Thoracic aorta (tissue), 2 donors: ENCODE results near the gene C6orf62. TPM values are rescaled to one million over a fixed set of nuclear protein-coding genes. Genes with fewer than 3 reads are reported as not detected.
"Not testable (repeated sequence)": the region's sequence is repeated elsewhere in the genome, so short reads cannot be mapped to it uniquely, and the experiment has no call there.

Source experiments
- ATAC-seq: fragments of 150-250 bp; one replicate; pipeline ENCODE4 v1.8.0; 2017; ENCODE audit warnings: low read depth; ENCODE audit not compliant: insufficient number of reproducible peaks, low FRiP score
- DNase-seq: peaks from one replicate; pipeline ENCODE4 v3.0.0-alpha.2; 2020; ENCODE audit warnings: low spot score
- H3K27ac ChIP-seq, 2 donors: fragments of 200-600 bp; sonication (generic); 1 replicate in 1 of 2; 2 replicates in 1 of 2; pipeline ENCODE4 v1.5.1; 2016; ENCODE audit warnings: mild to moderate bottlenecking in 2 of 2, moderate library complexity in 2 of 2
- H3K27me3 ChIP-seq: fragments of 200-600 bp; sonication (generic); replicated peaks from 2 replicates; pipeline ENCODE4 v1.6.0; 2016; ENCODE audit warnings: mild to moderate bottlenecking; ENCODE audit not compliant: insufficient read depth
- H3K36me3 ChIP-seq: fragments of 200-600 bp; sonication (generic); one replicate; pipeline ENCODE4 v1.5.1; 2016
- H3K4me1 ChIP-seq, 2 donors: fragments of 200-600 bp; sonication (generic); 1 replicate in 1 of 2; 2 replicates in 1 of 2; pipeline versions ENCODE4 v1.5.1 to v1.6.0; 2016; ENCODE audit warnings: low read depth in 2 of 2, mild to moderate bottlenecking in 1 of 2; ENCODE audit not compliant: control insufficient read depth in 1 of 2
- H3K4me3 ChIP-seq: fragments of 200-600 bp; sonication (generic); 2 replicates; pipeline ENCODE4 v1.5.1; 2016; ENCODE audit warnings: mild to moderate bottlenecking
- H3K9me3 ChIP-seq: fragments of 200-600 bp; sonication (generic); 2 replicates; pipeline ENCODE4 v1.5.1; 2016
- total RNA-seq, 2 donors: library from RNA; depleted of rRNA; stranded (reverse); fragments of >200 nt; gene quantifications; one replicate each; pipeline versions ENCODE4 v1.1.0 to v1.2.3, GENCODE V29; 2016
- TF ChIP-seq, protein P1 (sequence below): fragments of 200-600 bp; sonication (generic); IDR thresholded peaks from one replicate; pipeline ENCODE4 v1.5.1; 2019; ENCODE audit warnings: antibody characterized with exemption

C6orf62 gene
- total RNA-seq, 2 donors from 2014 or later: 37.6 to 72.2 TPM

DNA sequence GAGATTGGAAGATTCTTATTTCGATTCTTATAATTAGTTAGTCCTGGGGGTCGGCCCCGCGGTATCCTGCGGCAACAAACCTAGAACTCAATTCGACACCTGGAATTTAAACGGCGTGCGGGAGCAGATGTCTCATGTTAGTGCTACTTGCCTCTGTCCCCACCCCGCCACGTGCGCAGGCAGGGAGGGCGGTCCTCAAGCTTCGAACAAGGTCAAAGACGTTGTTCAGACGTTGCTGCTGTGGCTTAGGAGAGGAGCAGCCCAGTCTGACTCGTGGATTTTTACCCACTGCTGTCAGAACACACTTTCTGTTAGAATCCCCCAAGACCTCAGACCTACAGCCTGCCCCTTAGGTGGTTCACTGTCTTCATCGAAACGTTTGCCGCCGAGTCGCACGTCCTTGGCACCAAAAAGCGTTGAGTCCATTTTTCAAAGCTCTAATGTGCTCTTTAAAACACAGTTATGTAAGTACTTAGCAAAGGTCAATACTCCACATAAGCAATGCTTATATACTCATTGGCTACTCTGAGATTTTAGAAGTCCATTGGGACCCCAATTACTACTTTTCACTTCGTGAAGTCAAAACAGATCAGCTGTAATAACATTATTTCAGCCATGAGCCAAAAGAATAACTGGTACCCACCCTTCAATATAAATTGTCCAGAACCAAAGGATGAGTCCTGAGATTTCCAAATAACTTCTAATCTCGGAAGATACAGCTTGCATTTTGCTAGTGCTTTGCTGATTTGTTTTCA, 2.7 kb upstream of the C6orf62 start:
- H3K9me3 ChIP-seq: no peaks in the 10 kb centered on the region
- peaks cover 4% of the 10 kb centered on the region for H3K36me3 ChIP-seq
- TF ChIP-seq, protein P1, sequence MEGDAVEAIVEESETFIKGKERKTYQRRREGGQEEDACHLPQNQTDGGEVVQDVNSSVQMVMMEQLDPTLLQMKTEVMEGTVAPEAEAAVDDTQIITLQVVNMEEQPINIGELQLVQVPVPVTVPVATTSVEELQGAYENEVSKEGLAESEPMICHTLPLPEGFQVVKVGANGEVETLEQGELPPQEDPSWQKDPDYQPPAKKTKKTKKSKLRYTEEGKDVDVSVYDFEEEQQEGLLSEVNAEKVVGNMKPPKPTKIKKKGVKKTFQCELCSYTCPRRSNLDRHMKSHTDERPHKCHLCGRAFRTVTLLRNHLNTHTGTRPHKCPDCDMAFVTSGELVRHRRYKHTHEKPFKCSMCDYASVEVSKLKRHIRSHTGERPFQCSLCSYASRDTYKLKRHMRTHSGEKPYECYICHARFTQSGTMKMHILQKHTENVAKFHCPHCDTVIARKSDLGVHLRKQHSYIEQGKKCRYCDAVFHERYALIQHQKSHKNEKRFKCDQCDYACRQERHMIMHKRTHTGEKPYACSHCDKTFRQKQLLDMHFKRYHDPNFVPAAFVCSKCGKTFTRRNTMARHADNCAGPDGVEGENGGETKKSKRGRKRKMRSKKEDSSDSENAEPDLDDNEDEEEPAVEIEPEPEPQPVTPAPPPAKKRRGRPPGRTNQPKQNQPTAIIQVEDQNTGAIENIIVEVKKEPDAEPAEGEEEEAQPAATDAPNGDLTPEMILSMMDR: no peak
- DNase-seq (peak; percentile 78), ATAC-seq (peak; percentile 42)
- H3K27me3 ChIP-seq: no peaks in the 10 kb centered on the region
- H3K4me1 ChIP-seq: peaks cover 12 to 13% of the 10 kb centered on the region in 2 donors
- peak overlapping the region; percentile 100 for H3K27ac ChIP-seq
- peak overlapping the region; percentile 98 for H3K4me3 ChIP-seq

DNA sequence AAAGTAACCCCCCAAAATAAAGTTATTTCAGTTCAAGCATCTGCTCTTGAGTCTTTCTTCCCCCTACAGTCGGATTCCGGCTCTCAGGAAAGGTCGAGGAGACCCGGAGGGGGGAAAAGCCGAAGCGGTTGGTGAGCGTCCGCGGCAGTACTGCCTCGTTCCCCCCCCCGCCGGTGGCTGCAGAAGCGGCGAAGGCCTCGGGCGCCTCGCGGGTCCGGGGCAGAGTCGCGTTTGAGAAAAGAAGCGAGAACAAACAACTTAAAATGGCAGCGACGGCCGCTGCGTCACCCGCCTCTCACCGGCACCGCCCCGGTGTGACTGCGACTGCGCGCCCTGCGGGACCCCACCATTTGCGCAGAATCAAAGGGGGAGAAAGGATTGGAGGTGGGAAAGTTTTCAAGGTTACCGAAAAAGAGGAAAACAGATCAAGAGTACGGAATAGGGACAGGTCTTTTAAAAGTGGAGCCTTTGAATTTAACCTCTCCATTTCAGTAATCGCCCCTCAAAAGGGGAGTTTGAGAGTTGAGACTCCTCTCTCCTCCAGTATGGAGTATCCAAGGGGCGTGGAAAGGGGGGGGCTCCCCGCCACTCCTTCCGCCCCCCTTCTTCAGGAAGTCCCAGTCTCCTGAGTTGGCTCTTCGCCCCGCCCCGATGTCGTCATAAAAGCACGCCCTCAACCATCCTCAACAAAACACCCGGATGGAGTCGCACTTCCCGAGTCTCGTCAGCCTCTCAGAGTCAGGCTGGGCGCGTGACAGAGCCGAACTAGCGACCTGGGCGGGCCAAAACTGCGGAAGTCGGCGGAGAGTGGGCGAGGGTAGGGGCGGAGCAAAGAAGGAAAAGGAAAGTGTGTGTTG, 1.9 kb upstream of the C6orf62 start:
- peaks cover 20 to 21% of the 10 kb centered on the region in 2 donors for H3K4me1 ChIP-seq
- TF ChIP-seq, protein P1: no peak
- no peaks in the 10 kb centered on the region for H3K9me3 ChIP-seq
- H3K36me3 ChIP-seq: peaks cover 4% of the 10 kb centered on the region
- no peaks in the 10 kb centered on the region for H3K27me3 ChIP-seq
- H3K27ac ChIP-seq: peak overlapping the region; percentile 100
- peak; percentile 94 for ATAC-seq
- peak; percentile 99 for DNase-seq
- peak overlapping the region; percentile 98 for H3K4me3 ChIP-seq

DNA sequence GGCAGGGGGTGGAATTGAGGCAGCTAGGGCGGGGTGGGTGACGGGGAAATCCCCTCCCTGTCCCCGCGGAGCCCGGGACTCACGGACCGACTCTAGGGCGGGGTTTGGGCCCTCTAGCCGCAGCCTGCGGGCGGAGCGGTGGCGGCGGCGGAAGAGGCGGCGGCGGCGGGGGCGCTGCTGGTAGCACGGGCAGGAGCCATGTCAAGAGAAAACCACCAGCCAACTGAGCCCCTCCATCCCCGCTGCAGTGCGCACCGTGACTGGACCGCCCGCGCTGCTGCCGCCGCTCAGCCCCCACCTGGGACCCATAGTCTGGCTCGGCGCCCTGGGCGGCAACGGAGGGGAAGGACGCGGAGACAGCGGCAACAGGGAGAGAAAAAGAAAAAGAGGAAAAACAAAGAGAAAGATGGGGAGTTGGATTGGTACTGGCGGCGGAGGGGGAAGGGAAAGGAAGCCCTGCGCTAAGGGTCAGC, 1.2 kb upstream of the C6orf62 start:
- TF ChIP-seq, protein P1: no peak
- peak; percentile 5 for ATAC-seq
- Histone ChIP-seq H3K36me3 (peaks cover 4% of the 10 kb centered on the region), H3K4me1 (peaks cover 27 to 28% of the 10 kb centered on the region in 2 donors), H3K9me3 (no peaks in the 10 kb centered on the region), H3K27ac (peak overlapping the region; percentile 100), H3K27me3 (no peaks in the 10 kb centered on the region), H3K4me3 (peak overlapping the region; percentile 98)
- DNase-seq: no peak

DNA sequence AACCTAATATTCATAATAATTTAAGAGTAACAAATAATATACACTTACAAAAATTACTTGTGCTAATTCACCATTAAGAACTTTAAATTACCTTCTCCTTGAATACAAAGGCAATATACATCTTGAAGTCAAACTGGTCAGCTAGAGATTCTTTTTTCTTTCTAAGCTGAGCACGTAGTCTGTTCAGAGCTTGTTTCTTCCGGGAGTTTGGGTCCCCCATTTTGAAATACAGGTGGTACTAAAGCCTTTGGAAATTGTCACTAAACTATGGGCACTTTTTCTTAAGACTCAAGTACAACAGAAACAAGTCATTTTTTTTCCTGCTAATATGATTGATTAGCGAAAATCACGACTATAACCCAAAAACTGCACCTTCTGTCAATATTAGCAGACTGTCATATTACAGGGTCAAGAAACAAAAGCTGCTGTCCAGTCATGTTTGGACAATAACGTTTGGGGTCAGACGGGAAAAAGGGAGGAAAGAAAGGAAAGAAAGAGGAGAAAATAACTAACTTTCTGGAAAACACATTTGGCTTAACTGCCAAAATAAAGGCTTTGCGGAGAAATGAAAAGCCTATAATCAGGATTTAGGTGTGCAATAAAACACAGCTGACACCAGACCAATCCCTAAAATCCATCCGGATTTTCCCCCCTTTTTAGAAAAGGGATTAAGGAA, 367 bp downstream of the C6orf62 start:
- peak overlapping the region; percentile 34 to 100 for H3K27ac ChIP-seq
- ATAC-seq: no peak
- no peaks in the 10 kb centered on the region for H3K27me3 ChIP-seq
- TF ChIP-seq, protein P1: no peak
- H3K36me3 ChIP-seq: peaks cover 7% of the 10 kb centered on the region
- peaks cover 42 to 43% of the 10 kb centered on the region in 2 donors for H3K4me1 ChIP-seq
- no peak for DNase-seq
- H3K4me3 ChIP-seq: peak overlapping the region; percentile 98
- H3K9me3 ChIP-seq: no peaks in the 10 kb centered on the region

DNA sequence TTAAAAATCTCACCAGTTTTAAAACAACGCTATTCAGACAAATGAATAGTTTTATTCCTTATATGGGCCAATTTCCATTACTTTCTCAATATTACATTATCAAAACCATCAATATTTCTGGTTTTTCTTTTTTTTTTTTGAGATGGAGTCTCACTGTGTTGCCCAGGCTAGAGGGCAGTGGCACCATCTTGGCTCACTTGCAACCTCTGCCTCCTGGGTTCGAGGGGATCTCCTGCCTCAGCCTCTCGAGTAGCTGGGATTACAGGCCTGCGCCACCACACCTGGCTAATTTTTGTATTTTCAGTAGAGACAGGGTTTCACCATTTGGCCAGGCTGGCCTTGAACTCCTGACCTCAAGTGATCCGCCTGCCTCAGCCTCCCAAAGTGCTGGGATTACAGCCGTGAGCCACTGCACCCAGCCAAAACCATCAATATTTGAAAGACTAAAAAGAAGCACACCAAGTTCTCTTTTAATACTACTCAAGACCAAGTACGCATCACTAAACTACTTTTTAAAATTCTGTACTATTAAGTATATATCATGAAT, 2.3 kb downstream of the C6orf62 start:
- Histone ChIP-seq H3K4me3 (peak overlapping the region; percentile 98), H3K4me1 (peaks cover 55 to 62% of the 10 kb centered on the region in 2 donors), H3K36me3 (peaks cover 17% of the 10 kb centered on the region), H3K27ac (peak overlapping the region in 1 of 2 donors; percentile 7)
- not testable (repeated sequence) for H3K27me3 ChIP-seq, H3K9me3 ChIP-seq, ATAC-seq, DNase-seq
